SK-N-MC (cell line): Measurements from ENCODE around the gene CSKMT.

Source experiments
- EZH2 ChIP-seq: fragments of 200-600 bp; sonication (generic); IDR thresholded peaks from one replicate; pipeline ENCODE4 v1.6.1; 2017; ENCODE audit warnings: antibody characterized with exemption
- POLR2AphosphoS5 ChIP-seq: IDR thresholded peaks from 2 replicates; pipeline ENCODE4 v1.6.1; 2012; ENCODE audit warnings: mild to moderate bottlenecking, low read depth, low read length, borderline replicate concordance

DNA sequence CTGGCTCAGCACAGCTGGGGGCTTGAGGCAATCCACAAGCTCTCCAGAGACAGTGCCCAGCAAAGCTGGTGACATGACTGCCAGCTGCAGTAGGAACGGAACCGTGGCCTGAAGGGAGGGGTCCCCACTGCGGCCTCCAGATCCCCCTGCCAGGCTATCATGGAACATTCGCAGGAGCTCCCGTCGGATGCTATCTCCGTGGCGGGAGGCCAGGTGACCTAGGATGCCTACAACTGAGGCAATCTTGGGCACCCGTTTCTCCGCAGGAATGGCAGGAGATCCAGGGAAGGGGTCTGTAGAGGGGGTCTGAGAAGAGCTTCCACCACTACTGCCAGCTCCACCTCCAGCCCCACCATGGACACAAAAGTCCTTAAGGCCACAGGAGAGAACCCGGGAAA lies 16.1 kb upstream of the CSKMT start:
- TF ChIP-seq EZH2: no peak
- no peak; the same call in 1 of the 2 replicates for TF ChIP-seq POLR2AphosphoS5
